ENCODE measurements around the gene ARMC9.

GRCh38 chr2:231177156-231178025 lies 21.0 kb upstream of the ARMC9 start:
- no peak for TF ChIP-seq CTCF (IDR thresholded peaks at IDR 0.05)
- TF ChIP-seq POLR2A (IDR thresholded peaks at IDR 0.05): no peak

Measured in uterus (tissue), 2 donors.